ENCODE measurements around the gene ADGRG3.

DNA sequence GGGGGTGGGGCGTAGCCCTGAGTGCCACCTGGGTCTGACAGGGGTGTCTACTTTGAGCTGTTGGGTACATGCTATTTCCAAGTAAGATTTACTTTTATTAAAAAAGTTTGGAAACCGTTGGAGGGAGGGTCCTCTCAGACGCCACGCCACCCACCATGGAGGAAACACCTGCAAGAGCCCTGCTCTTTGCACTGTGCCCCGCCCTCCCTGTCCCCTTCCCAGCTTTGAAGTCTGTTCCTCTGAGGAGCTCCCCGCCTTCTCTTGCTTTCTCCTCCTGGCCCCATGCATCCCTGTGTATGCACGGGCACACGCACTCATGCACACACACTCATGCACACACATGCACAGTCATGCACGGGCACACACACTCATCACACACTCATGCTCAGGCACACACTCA lies 24.2 kb upstream of the ADGRG3 start:
- TF ChIP-seq, protein P1, sequence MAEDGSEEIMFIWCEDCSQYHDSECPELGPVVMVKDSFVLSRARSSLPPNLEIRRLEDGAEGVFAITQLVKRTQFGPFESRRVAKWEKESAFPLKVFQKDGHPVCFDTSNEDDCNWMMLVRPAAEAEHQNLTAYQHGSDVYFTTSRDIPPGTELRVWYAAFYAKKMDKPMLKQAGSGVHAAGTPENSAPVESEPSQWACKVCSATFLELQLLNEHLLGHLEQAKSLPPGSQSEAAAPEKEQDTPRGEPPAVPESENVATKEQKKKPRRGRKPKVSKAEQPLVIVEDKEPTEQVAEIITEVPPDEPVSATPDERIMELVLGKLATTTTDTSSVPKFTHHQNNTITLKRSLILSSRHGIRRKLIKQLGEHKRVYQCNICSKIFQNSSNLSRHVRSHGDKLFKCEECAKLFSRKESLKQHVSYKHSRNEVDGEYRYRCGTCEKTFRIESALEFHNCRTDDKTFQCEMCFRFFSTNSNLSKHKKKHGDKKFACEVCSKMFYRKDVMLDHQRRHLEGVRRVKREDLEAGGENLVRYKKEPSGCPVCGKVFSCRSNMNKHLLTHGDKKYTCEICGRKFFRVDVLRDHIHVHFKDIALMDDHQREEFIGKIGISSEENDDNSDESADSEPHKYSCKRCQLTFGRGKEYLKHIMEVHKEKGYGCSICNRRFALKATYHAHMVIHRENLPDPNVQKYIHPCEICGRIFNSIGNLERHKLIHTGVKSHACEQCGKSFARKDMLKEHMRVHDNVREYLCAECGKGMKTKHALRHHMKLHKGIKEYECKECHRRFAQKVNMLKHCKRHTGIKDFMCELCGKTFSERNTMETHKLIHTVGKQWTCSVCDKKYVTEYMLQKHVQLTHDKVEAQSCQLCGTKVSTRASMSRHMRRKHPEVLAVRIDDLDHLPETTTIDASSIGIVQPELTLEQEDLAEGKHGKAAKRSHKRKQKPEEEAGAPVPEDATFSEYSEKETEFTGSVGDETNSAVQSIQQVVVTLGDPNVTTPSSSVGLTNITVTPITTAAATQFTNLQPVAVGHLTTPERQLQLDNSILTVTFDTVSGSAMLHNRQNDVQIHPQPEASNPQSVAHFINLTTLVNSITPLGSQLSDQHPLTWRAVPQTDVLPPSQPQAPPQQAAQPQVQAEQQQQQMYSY (CRISPR knock-in tag; IDR thresholded peaks at IDR 0.05), result no peak
- no peak for TF ChIP-seq NRF1 (conservative IDR thresholded peaks at IDR 0.05; ENCODE audit: low read depth, low read length)
- no peak for TF ChIP-seq JUNB (IDR thresholded peaks at IDR 0.05)
- no peak for TF ChIP-seq NR2C1 (IDR thresholded peaks at IDR 0.05)
- TF ChIP-seq RUNX3 (IDR thresholded peaks at IDR 0.05; ENCODE audit: low read length), result no peak
